SK-N-SH treated with all-trans-retinoic acid at 6 μM for 48 hours (cell line): ENCODE results near the gene NCOA4.
A peak's percentile ranks its signal among the peaks of the same experiment; 100 is the strongest.

Source experiments
- ATAC-seq: fragments of 200-7000 bp; cut with Tn5 transposase; 3 replicates; pipeline ENCODE4 v1.9.1; 2020; ENCODE audit warnings: mild to moderate bottlenecking, moderate library complexity
- ARNTL ChIP-seq: fragments of 450-650 bp; formaldehyde crosslinking; IDR thresholded peaks from 2 replicates; pipeline ENCODE4 v1.5.0; 2020; ENCODE audit warnings: low read depth, mild to moderate bottlenecking, moderate library complexity, borderline replicate concordance
- CSDC2 ChIP-seq: fragments of 250-450 bp; sonication (Bioruptor Pico); IDR thresholded peaks from 2 replicates; pipeline ENCODE4 v1.5.0; 2020; ENCODE audit warnings: mild to moderate bottlenecking, moderate library complexity
- ESRRG ChIP-seq: fragments of 250-450 bp; sonication (Bioruptor Pico); IDR thresholded peaks from 2 replicates; pipeline ENCODE4 v1.6.1; 2021; ENCODE audit warnings: mild to moderate bottlenecking
- GLIS3 ChIP-seq: fragments of 250-450 bp; sonication (Bioruptor Pico); IDR thresholded peaks from 2 replicates; pipeline ENCODE4 v1.5.0; 2020; ENCODE audit warnings: mild to moderate bottlenecking, moderate library complexity
- ISL1 ChIP-seq: fragments of 250-450 bp; sonication (Bioruptor Pico); IDR thresholded peaks from 2 replicates; pipeline ENCODE4 v2.1.2; 2022; ENCODE audit warnings: mild to moderate bottlenecking, moderate library complexity
- OSR1 ChIP-seq: fragments of 250-450 bp; sonication (Bioruptor Pico); IDR thresholded peaks from 2 replicates; pipeline ENCODE4 v1.8.0; 2022; ENCODE audit warnings: moderate library complexity, mild to moderate bottlenecking, inconsistent platforms
- PPARA ChIP-seq: fragments of 250-450 bp; sonication (Bioruptor Pico); IDR thresholded peaks from 2 replicates; pipeline ENCODE4 v1.5.0; 2020; ENCODE audit warnings: mild to moderate bottlenecking, borderline replicate concordance
- RARB ChIP-seq: fragments of 250-450 bp; sonication (Bioruptor Pico); IDR thresholded peaks from 2 replicates; pipeline ENCODE4 v1.8.0; 2021; ENCODE audit warnings: mild to moderate bottlenecking, moderate library complexity
- SNAI2 ChIP-seq: fragments of 250-450 bp; sonication (Bioruptor Pico); IDR thresholded peaks from 2 replicates; pipeline ENCODE4 v1.5.0; 2020; ENCODE audit warnings: mild to moderate bottlenecking, moderate library complexity
- TCF4 ChIP-seq: fragments of 250-450 bp; sonication (Bioruptor Pico); IDR thresholded peaks from 2 replicates; pipeline ENCODE4 v1.8.0; 2021; ENCODE audit warnings: mild to moderate bottlenecking, moderate library complexity, borderline replicate concordance
- TOX ChIP-seq: fragments of 250-450 bp; sonication (Bioruptor Pico); IDR thresholded peaks from 2 replicates; pipeline ENCODE4 v1.8.0; 2021; ENCODE audit warnings: mild to moderate bottlenecking, moderate library complexity, borderline replicate concordance
- ZC3H10 ChIP-seq: fragments of 250-450 bp; sonication (Bioruptor Pico); IDR thresholded peaks from 2 replicates; pipeline ENCODE4 v1.5.1; 2021; ENCODE audit warnings: mild to moderate bottlenecking, moderate library complexity
- ZFP30 ChIP-seq: fragments of 450-650 bp; formaldehyde crosslinking; IDR thresholded peaks from 2 replicates; pipeline ENCODE4 v1.5.0; 2022; ENCODE audit warnings: mild to moderate bottlenecking, moderate library complexity
- ZNF565 ChIP-seq: fragments of 450-650 bp; formaldehyde crosslinking; conservative IDR thresholded peaks from 2 replicates; pipeline ENCODE4 v1.5.0; 2020; ENCODE audit warnings: low read depth, mild to moderate bottlenecking, moderate library complexity
- ZNF70 ChIP-seq: fragments of 450-650 bp; formaldehyde crosslinking; IDR thresholded peaks from 2 replicates; pipeline ENCODE4 v1.5.0; 2020; ENCODE audit warnings: mild to moderate bottlenecking, moderate library complexity
- ZNF8 ChIP-seq: fragments of 450-650 bp; formaldehyde crosslinking; IDR thresholded peaks from 2 replicates; pipeline ENCODE4 v1.5.0; 2020; ENCODE audit warnings: mild to moderate bottlenecking, moderate library complexity
- TF ChIP-seq, protein P1 (sequence below): fragments of 250-450 bp; sonication (Bioruptor Pico); IDR thresholded peaks from 2 replicates; pipeline ENCODE4 v1.8.0; 2021; ENCODE audit warnings: low read depth, mild to moderate bottlenecking, moderate library complexity, borderline replicate concordance
- TF ChIP-seq, protein P2 (sequence below): fragments of 250-450 bp; sonication (Bioruptor Pico); IDR thresholded peaks from 2 replicates; pipeline ENCODE4 v1.5.0; 2020; ENCODE audit warnings: mild to moderate bottlenecking, moderate library complexity
- TF ChIP-seq, protein P3 (sequence below): fragments of 250-450 bp; sonication (Bioruptor Pico); IDR thresholded peaks from 2 replicates; pipeline ENCODE4 v1.5.1; 2021; ENCODE audit warnings: mild to moderate bottlenecking, moderate library complexity
- TF ChIP-seq, protein P4 (sequence below): fragments of 250-450 bp; sonication (Bioruptor Pico); IDR thresholded peaks from 2 replicates; pipeline ENCODE4 v1.5.1; 2020; ENCODE audit warnings: low read depth, mild to moderate bottlenecking, moderate library complexity
- TF ChIP-seq, protein P5 (sequence below): fragments of 250-450 bp; sonication (Bioruptor Pico); IDR thresholded peaks from 2 replicates; pipeline ENCODE4 v1.8.0; 2020; ENCODE audit warnings: mild to moderate bottlenecking, moderate library complexity, borderline replicate concordance

NCOA4 gene

DNA sequence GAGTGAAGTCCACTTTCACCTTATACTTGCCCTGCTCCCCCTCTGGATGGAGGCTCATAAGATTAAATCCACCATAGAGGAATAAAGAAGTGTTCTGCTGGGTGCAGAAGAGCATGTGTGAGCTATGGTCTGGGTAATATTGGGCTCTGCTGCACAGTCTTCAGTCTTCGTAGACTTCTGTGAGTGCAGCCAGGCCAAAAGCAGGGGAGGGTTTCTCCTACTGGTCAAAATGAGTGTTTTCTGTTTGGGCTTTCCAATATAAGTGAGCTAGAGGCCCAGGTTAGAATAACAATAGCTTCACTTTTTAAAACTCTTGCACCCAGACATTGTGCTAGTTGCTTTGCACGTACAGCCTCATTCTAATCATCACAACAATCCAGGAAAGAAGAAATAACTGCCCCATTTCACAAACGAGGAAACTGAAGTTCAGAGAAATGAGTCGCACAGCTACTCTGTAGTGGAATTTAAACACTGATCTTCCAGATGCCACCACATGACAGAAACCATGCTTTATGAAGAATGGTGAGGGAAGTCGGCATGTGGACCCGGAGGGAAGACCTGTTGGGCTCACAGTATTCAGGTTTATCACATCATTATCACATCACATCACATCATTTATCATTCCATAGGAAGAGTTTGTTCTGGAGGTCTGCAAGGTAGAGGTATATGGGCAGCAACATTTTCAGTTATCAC is 39.5 kb upstream of the NCOA4 start:
- TF ChIP-seq RARB (CRISPR knock-in tag) (no peak), TOX (CRISPR knock-in tag) (no peak), ZC3H10 (CRISPR knock-in tag) (no peak), PPARA (CRISPR knock-in tag) (no peak), ARNTL (no peak), ZNF565 (CRISPR knock-in tag) (no peak), TCF4 (no peak), ISL1 (CRISPR knock-in tag) (no peak), SNAI2 (no peak), GLIS3 (no peak), ZFP30 (no peak), CSDC2 (CRISPR knock-in tag) (no peak)
- TF ChIP-seq, protein P1, sequence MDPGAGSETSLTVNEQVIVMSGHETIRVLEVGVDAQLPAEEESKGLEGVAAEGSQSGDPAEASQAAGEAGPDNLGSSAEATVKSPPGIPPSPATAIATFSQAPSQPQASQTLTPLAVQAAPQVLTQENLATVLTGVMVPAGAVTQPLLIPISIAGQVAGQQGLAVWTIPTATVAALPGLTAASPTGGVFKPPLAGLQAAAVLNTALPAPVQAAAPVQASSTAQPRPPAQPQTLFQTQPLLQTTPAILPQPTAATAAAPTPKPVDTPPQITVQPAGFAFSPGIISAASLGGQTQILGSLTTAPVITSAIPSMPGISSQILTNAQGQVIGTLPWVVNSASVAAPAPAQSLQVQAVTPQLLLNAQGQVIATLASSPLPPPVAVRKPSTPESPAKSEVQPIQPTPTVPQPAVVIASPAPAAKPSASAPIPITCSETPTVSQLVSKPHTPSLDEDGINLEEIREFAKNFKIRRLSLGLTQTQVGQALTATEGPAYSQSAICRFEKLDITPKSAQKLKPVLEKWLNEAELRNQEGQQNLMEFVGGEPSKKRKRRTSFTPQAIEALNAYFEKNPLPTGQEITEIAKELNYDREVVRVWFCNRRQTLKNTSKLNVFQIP (CRISPR knock-in tag), result no peak
- TF ChIP-seq, protein P2, sequence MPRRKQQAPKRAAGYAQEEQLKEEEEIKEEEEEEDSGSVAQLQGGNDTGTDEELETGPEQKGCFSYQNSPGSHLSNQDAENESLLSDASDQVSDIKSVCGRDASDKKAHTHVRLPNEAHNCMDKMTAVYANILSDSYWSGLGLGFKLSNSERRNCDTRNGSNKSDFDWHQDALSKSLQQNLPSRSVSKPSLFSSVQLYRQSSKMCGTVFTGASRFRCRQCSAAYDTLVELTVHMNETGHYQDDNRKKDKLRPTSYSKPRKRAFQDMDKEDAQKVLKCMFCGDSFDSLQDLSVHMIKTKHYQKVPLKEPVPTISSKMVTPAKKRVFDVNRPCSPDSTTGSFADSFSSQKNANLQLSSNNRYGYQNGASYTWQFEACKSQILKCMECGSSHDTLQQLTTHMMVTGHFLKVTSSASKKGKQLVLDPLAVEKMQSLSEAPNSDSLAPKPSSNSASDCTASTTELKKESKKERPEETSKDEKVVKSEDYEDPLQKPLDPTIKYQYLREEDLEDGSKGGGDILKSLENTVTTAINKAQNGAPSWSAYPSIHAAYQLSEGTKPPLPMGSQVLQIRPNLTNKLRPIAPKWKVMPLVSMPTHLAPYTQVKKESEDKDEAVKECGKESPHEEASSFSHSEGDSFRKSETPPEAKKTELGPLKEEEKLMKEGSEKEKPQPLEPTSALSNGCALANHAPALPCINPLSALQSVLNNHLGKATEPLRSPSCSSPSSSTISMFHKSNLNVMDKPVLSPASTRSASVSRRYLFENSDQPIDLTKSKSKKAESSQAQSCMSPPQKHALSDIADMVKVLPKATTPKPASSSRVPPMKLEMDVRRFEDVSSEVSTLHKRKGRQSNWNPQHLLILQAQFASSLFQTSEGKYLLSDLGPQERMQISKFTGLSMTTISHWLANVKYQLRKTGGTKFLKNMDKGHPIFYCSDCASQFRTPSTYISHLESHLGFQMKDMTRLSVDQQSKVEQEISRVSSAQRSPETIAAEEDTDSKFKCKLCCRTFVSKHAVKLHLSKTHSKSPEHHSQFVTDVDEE (CRISPR knock-in tag), result no peak
- TF ChIP-seq, protein P3, sequence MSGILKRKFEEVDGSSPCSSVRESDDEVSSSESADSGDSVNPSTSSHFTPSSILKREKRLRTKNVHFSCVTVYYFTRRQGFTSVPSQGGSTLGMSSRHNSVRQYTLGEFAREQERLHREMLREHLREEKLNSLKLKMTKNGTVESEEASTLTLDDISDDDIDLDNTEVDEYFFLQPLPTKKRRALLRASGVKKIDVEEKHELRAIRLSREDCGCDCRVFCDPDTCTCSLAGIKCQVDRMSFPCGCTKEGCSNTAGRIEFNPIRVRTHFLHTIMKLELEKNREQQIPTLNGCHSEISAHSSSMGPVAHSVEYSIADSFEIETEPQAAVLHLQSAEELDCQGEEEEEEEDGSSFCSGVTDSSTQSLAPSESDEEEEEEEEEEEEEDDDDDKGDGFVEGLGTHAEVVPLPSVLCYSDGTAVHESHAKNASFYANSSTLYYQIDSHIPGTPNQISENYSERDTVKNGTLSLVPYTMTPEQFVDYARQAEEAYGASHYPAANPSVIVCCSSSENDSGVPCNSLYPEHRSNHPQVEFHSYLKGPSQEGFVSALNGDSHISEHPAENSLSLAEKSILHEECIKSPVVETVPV (CRISPR knock-in tag), result no peak
- TF ChIP-seq, protein P4, sequence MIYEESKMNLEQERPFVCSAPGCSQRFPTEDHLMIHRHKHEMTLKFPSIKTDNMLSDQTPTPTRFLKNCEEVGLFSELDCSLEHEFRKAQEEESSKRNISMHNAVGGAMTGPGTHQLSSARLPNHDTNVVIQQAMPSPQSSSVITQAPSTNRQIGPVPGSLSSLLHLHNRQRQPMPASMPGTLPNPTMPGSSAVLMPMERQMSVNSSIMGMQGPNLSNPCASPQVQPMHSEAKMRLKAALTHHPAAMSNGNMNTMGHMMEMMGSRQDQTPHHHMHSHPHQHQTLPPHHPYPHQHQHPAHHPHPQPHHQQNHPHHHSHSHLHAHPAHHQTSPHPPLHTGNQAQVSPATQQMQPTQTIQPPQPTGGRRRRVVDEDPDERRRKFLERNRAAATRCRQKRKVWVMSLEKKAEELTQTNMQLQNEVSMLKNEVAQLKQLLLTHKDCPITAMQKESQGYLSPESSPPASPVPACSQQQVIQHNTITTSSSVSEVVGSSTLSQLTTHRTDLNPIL (CRISPR knock-in tag), result no peak
- peak; percentile 58 for ATAC-seq

DNA sequence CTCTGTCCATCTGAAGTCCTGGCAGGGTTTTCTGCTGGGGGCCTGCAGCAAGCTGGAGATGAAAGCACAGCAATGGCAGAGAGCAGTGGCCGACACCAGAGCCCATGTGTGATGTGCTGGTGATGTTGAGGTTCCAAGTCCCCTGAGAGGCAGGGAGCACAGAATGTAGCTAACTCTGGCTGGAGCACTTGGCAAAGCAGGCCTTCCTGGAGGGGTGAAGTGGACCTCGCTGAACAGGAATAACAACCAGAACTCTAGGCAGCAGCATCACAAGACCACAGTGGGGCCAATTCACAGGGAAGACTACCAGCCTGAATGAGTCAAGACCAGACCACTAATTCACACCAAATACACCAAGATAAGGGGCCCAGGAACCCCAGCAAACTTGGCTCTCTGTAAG is 38.5 kb upstream of the NCOA4 start:
- no peak for ATAC-seq
- TF ChIP-seq ZNF70 (CRISPR knock-in tag) (no peak), TOX (CRISPR knock-in tag) (no peak), TCF4 (no peak), ZNF8 (CRISPR knock-in tag) (no peak), ZC3H10 (CRISPR knock-in tag) (no peak), ESRRG (CRISPR knock-in tag) (no peak), SNAI2 (no peak), RARB (CRISPR knock-in tag) (no peak), GLIS3 (no peak), ZNF565 (CRISPR knock-in tag) (no peak), ARNTL (no peak), CSDC2 (CRISPR knock-in tag) (no peak), PPARA (CRISPR knock-in tag) (no peak), OSR1 (CRISPR knock-in tag) (no peak)
- TF ChIP-seq, protein P4 (CRISPR knock-in tag), result no peak
- TF ChIP-seq, protein P5, sequence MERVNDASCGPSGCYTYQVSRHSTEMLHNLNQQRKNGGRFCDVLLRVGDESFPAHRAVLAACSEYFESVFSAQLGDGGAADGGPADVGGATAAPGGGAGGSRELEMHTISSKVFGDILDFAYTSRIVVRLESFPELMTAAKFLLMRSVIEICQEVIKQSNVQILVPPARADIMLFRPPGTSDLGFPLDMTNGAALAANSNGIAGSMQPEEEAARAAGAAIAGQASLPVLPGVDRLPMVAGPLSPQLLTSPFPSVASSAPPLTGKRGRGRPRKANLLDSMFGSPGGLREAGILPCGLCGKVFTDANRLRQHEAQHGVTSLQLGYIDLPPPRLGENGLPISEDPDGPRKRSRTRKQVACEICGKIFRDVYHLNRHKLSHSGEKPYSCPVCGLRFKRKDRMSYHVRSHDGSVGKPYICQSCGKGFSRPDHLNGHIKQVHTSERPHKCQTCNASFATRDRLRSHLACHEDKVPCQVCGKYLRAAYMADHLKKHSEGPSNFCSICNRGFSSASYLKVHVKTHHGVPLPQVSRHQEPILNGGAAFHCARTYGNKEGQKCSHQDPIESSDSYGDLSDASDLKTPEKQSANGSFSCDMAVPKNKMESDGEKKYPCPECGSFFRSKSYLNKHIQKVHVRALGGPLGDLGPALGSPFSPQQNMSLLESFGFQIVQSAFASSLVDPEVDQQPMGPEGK (CRISPR knock-in tag), result no peak
- TF ChIP-seq, protein P3 (CRISPR knock-in tag), result no peak
- TF ChIP-seq, protein P2 (CRISPR knock-in tag), result no peak
